Superior temporal gyrus (tissue), 1 donor: ENCODE results near the gene REXO1.
"Not testable (repeated sequence)": the region's sequence is repeated elsewhere in the genome, so short reads cannot be mapped to it uniquely, and the experiment has no call there.

Experiments
- DNase-seq: peaks from one replicate; pipeline ENCODE4 v3.0.0-alpha.2; 2016; ENCODE audit errors: extremely low spot score

Gene REXO1

DNA sequence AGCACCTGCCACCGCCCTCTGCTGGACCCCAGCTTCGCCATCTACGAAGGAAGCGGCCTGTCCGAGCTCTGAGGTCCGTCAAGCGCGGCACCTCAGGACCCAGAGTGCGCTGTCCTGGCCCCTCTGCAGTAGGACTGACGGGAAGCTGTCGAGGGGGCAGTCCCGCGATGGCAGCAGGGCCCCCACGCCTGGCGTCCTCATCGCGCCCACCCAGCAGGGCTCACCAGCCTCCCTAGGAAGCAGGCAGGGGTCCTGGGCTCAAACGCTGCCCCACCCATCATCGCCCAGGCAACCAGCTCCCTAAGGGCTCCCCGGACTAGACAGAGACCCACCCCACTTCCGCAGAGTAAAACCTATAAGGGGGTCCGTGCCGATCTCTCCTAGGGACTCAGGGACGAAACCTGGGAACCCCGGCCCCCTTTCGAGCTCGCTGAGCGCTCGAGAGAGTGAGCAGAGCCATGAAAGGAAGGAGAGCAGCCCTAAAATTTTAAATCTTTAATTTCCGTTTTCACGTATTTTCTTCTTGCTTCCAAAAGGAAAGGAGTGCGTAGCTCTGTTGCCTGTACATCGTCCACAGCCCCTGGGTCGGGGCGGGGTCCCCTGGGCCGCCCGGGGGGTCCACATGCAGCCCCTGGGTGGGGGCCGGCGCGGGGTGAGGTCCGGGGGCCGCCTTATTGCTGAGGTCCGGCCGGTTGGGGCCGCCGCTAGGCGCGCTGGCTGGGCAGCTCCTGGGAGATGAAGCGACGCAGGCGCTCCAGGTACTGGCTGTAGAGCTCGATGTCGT is 28.4 kb upstream of the REXO1 start:
- not testable (repeated sequence) for DNase-seq

GRCh38 chr19:1875646-1876495 is 27.6 kb upstream of the REXO1 start:
- peak; percentile 95 for DNase-seq

DNA sequence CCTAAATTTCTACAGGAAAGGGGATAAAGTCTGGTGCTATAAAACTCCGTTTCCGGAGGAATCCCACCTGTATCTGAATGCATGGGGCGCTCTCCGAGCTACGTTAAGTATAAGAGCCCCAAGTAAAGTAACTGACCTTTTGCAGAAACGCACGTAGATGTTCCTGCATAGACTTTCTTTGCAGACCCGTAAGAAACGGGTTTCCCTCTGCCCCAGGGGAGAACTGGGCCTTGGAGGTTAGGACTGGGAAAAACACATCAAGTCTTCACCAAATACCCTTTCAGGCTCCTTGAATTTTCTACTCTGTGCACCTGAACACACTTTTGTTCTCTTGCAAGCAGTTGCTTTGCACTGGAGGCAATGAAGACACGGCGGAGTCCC is 27.0 kb upstream of the REXO1 start:
- DNase-seq, result peak; percentile 47

GRCh38 chr19:1874554-1875185 is 26.4 kb upstream of the REXO1 start:
- DNase-seq, result no peak

- no peak for DNase-seq
These were observed 25.5 kb upstream of the REXO1 start for GRCh38 chr19:1873524-1874473.

GRCh38 chr19:1872807-1873523 is 24.7 kb upstream of the REXO1 start:
- DNase-seq, result no peak

DNA sequence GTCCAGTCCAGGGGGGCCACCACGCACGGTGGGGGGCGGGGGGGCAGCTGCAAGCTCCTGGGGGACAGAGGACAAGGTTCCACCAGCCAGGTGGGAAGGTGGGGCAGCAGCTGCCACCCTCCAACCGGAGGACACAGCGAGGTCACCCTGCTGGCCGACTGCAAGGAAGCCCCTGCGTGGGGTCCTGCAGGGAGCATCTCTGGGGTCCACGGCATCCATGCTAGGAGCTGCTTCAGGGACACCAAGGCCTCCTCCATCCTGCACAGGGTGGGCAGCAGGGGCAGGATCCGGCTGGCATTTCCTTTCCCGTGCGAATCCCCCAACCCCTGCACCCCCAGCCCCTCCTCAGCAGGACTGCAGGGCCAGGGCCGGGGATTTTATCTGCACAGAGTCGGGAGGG is 23.3 kb upstream of the REXO1 start:
- no peak for DNase-seq

- DNase-seq, result no peak
These were observed 22.9 kb upstream of the REXO1 start for GRCh38 chr19:1871140-1871597.

- DNase-seq, result no peak
These were observed 20.7 kb upstream of the REXO1 start for GRCh38 chr19:1868971-1869370.

DNA sequence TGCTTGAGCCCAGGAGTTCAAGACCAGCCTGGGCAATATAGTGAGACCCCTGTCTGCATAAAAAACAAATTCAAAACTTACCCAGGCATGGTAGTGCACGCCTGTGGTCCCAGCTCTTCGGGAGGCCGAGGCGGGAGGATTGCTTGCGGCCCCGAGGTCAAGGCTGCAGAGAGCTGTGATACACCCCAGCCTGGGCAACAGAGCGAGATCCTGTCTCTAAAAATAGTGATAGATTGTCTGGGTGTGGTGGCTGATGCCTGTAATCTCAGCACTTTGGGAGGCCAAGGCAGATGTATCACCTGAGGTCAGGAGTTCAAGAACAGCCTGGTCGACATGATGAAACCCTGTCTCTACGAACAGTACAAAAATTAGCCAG is 19.1 kb upstream of the REXO1 start:
- no peak for DNase-seq

- DNase-seq, result no peak
These were observed 18.5 kb upstream of the REXO1 start for GRCh38 chr19:1866693-1867348.

GRCh38 chr19:1865172-1866010 is 17.1 kb upstream of the REXO1 start:
- no peak for DNase-seq

DNA sequence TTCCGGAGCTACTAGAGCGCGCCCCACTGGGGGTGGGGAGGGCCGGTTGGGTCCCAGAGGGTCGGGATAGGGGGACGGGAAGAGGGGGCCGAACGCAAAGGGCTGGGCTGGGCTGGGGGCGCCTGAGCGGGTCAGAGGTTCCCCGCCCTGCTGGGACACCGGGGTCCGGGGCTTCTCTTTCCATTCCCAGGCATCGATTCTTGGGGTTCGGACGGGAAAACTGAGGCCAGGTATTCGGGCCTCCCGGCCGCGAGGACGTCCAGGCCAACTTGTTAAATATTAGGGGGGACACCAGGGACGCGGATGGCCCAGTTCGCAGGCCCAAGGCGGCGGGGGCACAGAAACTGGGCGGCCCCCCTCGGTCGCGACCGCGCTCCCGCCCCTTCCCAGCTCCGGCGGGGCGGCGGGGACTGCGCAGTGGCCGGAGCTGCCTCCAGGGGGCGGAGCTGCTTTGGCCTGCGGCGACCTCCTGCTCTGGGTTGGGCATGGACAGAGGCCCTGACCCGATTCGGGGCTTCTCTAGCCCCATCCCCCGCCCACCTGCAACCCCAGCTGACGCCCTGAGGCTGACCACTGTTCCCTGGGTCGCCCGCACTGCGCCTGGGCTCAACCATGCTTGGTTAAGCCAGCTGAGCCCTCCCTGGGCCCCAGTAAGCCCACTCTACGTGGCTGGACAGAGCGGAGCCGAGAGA is 16.3 kb upstream of the REXO1 start:
- DNase-seq, result peak; percentile 42

DNA sequence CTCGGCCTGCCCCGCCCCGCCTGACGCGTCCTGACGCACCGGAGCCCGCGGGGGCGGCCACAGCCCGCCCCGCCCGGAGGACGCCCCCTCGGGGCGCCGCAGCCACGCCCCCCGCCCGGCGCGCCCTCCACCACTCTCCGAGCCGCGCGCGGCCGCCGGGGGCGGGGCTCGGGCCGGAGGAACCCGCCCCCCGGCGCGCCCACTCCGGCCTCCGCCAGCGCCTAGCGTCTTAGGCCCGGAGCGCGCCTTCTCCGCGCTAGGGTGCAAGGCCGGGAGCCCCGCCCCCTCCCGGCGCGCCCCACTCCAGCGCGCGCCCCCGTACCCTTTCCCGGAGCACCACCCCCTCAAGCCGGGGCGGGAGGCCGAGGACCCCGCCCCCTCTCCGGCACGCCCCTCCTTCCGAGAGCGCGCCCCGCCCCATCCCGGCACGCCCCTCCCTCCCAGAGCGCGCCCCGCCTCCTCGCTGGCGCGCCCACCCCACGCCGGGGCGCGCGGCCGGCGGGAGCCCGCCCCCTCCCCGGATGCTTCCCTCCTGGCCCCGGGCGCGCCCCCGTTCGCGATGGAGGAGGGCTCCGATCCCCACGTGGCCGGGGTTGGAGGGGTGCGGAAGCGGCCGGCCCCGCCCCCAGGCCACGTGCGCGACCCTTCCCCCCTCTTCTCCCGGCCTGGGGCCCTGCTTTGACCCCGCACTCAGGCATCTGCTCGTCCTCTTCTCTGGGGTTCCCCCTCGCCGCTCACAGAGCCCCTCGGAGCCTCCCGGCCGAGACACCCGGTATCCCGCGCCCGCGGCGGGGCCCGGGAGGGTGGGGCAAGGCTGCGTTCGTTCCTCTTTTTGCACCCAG is 15.6 kb upstream of the REXO1 start:
- peak; percentile 69 for DNase-seq

DNA sequence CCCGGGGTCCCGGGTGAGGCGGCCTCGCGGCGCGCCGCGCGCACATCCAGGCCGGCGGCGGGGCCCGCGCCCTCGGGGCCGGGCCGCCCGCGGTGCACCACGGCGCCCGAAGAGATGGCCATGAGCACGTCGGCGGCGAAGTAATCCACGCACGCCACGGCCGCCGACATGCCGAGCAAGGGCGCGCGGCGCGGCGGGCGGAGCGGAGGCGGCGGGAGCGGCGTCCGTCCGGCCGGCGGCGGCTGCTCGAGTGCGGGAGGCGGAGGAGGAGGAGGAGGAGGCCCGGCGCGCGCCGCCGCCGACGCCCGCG is 15.0 kb upstream of the REXO1 start, which contains the start of gene KLF16:
Gene KLF16 (minus strand): TSS at position 252 of the 310 bp plus-strand sequence. CDS start 82 bp downstream, at position 170.
- no peak for DNase-seq

DNA sequence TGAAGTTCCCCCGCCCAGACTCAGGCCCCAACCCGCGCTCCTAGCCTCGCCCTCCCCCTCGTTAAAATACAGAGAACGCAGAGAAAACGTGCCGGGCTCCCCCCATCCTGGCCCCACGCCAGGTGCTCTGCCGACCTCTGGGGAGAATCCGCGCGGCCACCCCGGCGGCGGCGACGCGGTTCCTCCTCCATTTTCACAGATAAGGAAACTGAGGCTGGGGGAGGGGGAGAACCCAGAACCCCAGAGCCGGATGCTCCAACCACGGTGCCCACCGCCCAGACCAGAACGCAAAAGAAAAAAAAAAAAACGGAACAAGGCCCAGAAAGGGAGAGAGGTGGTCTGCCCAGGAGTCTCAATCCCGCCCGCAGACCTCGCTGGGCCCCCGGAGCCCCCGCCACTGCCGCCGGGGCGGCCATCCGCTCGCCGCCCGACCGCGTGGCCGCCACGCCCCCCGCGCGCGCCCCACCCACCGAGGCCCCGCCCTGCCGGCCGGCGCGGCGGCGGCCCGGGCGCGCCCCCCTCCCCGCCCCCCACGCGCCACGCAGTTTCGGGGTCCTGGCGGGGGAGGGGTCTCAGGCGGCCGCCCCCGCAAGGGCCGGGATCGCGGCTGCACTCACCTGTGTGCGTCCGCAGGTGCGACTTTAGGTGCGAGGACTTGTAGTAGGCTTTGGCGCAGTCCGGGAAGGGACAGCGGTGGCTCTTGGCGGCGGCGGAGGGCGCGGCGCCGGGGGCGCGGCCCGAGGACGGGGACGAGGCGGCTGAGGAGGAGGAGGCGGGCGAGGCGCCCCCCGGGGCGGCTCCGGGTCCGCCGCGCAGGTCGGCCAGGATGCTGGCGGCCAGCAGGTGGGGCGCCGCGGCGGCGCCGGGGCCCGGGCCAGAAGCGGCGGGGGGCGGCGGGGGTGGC is 14.4 kb upstream of the REXO1 start:
- no peak for DNase-seq

DNA sequence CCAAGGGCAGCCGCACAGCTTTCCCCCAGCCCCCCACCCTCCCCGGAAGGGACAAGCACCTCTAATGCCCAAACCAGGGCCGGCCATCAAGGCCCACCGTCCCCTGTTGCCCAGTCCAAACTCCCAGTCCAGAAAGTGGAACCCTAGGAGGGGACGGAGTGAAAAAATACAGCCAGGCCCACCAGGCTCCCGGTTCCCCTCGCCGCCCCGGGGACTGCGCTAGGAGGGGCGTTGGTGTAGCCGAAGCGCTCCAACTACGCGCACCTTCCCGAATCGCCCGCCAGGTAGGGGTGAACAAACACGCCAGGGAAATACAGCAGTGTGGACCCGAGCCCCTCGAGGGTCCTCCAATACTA is 13.8 kb upstream of the REXO1 start:
- no peak for DNase-seq
